Peyer's patch (tissue), 4 donors: ENCODE measurements around the gene CROCC.

Source experiments
- POLR2A ChIP-seq, 2 donors: fragments of 450-650 bp; IDR thresholded peaks; one replicate each; pipeline ENCODE4 v1.5.1; 2017; ENCODE audit warnings: antibody characterized with exemption in 2 of 2, mild to moderate bottlenecking in 2 of 2, moderate library complexity in 2 of 2
- TF ChIP-seq, protein P1 (sequence below), 6 experiments: fragments of 450-650 bp in 4 of 6; fragments of 200-600 bp in 2 of 6; sonication (generic) in 1 of 6; IDR thresholded peaks; one replicate each; pipeline ENCODE4 v1.5.1; 2017 to 2019; ENCODE audit warnings: antibody characterized with exemption in 6 of 6, mild to moderate bottlenecking in 3 of 6, moderate library complexity in 1 of 6

- TF ChIP-seq, protein P1, sequence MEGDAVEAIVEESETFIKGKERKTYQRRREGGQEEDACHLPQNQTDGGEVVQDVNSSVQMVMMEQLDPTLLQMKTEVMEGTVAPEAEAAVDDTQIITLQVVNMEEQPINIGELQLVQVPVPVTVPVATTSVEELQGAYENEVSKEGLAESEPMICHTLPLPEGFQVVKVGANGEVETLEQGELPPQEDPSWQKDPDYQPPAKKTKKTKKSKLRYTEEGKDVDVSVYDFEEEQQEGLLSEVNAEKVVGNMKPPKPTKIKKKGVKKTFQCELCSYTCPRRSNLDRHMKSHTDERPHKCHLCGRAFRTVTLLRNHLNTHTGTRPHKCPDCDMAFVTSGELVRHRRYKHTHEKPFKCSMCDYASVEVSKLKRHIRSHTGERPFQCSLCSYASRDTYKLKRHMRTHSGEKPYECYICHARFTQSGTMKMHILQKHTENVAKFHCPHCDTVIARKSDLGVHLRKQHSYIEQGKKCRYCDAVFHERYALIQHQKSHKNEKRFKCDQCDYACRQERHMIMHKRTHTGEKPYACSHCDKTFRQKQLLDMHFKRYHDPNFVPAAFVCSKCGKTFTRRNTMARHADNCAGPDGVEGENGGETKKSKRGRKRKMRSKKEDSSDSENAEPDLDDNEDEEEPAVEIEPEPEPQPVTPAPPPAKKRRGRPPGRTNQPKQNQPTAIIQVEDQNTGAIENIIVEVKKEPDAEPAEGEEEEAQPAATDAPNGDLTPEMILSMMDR (IDR thresholded peaks at IDR 0.05) = peak in 1 of 6 experiments; percentile 3
- peak; percentile 99 to 100 for TF ChIP-seq POLR2A (IDR thresholded peaks at IDR 0.05)
These were observed 16.4 kb upstream of the CROCC start for GRCh38 chr1:16905110-16905867.
